Peyer's patch (tissue), 4 donors: ENCODE data around the gene TRPM8. TPM values are rescaled to one million over a fixed set of nuclear protein-coding genes. Genes with fewer than 3 reads are reported as not detected.

Experiments
- DNase-seq, 3 donors: peaks; one replicate each; pipeline ENCODE4 v3.0.0-alpha.2; 2017 to 2019
- H3K27ac ChIP-seq, 4 donors: fragments of 200-600 bp; sonication (generic); one replicate each; pipeline ENCODE4 v1.5.1; 2016 to 2019
- H3K27me3 ChIP-seq, 2 donors: fragments of 200-600 bp; sonication (generic); one replicate each; pipeline ENCODE4 v1.5.1; 2019
- H3K36me3 ChIP-seq, 3 donors: fragments of 200-600 bp; sonication (generic); one replicate each; pipeline ENCODE4 v1.5.1; 2016 to 2019
- H3K4me1 ChIP-seq, 4 donors: fragments of 200-600 bp; sonication (generic); one replicate each; pipeline ENCODE4 v1.5.1; 2016 to 2019
- H3K4me3 ChIP-seq, 4 donors: fragments of 200-600 bp; sonication (generic); 1 replicate in 3 of 4; 2 replicates in 1 of 4; pipeline ENCODE4 v1.5.1; 2016 to 2019; ENCODE audit warnings: mild to moderate bottlenecking in 1 of 4
- H3K9me3 ChIP-seq, 4 donors: fragments of 200-600 bp; sonication (generic); one replicate each; pipeline ENCODE4 v1.5.1; 2016 to 2019; ENCODE audit warnings: mild to moderate bottlenecking in 1 of 4
- POLR2A ChIP-seq, 2 donors: fragments of 450-650 bp; IDR thresholded peaks; one replicate each; pipeline ENCODE4 v1.5.1; 2017; ENCODE audit warnings: antibody characterized with exemption in 2 of 2, mild to moderate bottlenecking in 2 of 2, moderate library complexity in 2 of 2
- total RNA-seq, 4 donors: library from RNA; depleted of rRNA; stranded (reverse); fragments of >200 nt; gene quantifications; one replicate each; pipeline ENCODE4 v1.1.0, GENCODE V29; 2016
- TF ChIP-seq, protein P1 (sequence below), 6 experiments: fragments of 450-650 bp in 4 of 6; fragments of 200-600 bp in 2 of 6; sonication (generic) in 1 of 6; IDR thresholded peaks; one replicate each; pipeline ENCODE4 v1.5.1; 2017 to 2019; ENCODE audit warnings: antibody characterized with exemption in 6 of 6, mild to moderate bottlenecking in 3 of 6, moderate library complexity in 1 of 6

TRPM8 gene
- total RNA-seq, 4 donors from 2014 or later, result not detected

DNA sequence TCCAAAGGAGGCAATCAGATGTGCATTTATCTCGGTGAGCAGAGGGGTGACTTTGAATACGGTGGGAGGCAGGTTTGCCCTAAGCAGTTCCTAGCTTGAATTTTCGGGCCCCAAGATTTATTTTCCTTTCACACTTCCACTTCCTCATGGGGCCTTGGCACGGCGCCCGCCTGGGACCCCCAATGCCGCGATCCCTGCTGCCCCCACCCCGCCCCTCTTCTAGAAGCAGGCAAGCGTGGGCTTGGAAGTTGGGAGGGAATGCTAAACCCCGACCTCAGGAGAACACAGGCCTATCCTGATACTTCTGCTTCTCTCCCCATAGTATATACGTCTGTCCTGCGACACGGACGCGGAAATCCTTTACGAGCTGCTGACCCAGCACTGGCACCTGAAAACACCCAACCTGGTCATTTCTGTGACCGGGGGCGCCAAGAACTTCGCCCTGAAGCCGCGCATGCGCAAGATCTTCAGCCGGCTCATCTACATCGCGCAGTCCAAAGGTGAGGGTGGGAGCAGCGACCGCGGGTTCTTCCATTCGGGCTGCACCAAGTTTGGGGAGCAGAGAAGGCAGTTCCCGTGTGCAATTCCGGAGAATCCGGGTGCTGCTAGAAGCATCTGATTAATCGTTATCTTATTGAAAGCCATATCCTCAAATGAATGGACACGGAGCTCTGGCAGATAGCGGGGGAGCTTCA lies 21.6 kb downstream of the TRPM8 start:
- Histone ChIP-seq H3K4me3 (peak overlapping the region in 1 of 4 donors; percentile 20), H3K36me3 (no peaks in the 10 kb centered on the region), H3K4me1 (no peaks in the 10 kb centered on the region), H3K27ac (no peak overlapping the region), H3K9me3 (no peaks in the 10 kb centered on the region), H3K27me3 (no peaks in the 10 kb centered on the region)
- no peak for DNase-seq
- no peak for TF ChIP-seq POLR2A (IDR thresholded peaks at IDR 0.05)
- TF ChIP-seq, protein P1, sequence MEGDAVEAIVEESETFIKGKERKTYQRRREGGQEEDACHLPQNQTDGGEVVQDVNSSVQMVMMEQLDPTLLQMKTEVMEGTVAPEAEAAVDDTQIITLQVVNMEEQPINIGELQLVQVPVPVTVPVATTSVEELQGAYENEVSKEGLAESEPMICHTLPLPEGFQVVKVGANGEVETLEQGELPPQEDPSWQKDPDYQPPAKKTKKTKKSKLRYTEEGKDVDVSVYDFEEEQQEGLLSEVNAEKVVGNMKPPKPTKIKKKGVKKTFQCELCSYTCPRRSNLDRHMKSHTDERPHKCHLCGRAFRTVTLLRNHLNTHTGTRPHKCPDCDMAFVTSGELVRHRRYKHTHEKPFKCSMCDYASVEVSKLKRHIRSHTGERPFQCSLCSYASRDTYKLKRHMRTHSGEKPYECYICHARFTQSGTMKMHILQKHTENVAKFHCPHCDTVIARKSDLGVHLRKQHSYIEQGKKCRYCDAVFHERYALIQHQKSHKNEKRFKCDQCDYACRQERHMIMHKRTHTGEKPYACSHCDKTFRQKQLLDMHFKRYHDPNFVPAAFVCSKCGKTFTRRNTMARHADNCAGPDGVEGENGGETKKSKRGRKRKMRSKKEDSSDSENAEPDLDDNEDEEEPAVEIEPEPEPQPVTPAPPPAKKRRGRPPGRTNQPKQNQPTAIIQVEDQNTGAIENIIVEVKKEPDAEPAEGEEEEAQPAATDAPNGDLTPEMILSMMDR (IDR thresholded peaks at IDR 0.05), result no peak

DNA sequence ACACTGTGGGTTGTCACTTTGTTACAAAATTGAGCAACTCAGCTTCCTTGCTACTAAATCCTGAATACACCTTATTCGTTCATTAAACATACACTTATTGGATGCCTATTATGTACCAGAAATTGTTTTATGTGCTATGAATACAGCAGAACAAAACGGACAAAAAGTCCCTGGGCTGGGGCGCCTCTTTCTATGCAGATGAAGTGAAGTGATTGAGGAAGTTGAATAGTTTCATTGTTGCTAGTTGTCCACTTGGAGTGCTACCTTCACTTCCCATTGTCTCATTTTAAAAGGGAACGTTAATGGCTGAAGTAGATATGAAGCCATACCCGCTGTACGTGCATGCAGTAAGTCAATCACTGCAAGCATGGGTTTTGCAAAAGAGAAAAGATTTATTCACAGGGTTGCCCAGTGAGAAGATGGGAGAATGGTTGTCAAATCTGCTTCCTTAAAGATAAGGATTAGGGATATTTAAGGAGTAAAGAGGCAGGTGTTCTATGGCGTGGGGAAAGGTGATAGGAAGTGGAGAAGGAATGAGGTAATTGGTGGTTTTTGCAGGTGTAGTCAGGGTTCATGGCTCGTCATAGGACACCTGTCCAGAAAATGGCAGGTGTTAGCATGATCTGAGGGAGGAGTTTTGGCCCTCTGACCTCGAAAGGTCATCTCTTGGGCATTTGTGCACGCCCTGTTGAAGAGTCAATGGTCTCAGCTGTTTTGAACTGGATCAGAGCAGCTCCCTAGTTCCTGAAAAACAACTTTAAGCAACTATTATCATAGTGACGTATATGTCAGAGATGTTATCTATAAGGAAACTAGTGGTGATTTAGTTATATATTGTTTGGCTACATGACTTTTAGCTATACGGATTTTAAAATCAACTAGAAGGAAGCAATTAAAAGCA lies 23.5 kb downstream of the TRPM8 start:
- Histone ChIP-seq H3K4me1 (no peaks in the 10 kb centered on the region), H3K9me3 (peaks cover 0 to 8% (median 0%) of the 10 kb centered on the region in 4 donors), H3K27me3 (no peaks in the 10 kb centered on the region), H3K4me3 (no peak overlapping the region), H3K27ac (no peak overlapping the region), H3K36me3 (no peaks in the 10 kb centered on the region)
- no peak for TF ChIP-seq POLR2A (IDR thresholded peaks at IDR 0.05)
- TF ChIP-seq, protein P1 (IDR thresholded peaks at IDR 0.05), result no peak
- no peak for DNase-seq

DNA sequence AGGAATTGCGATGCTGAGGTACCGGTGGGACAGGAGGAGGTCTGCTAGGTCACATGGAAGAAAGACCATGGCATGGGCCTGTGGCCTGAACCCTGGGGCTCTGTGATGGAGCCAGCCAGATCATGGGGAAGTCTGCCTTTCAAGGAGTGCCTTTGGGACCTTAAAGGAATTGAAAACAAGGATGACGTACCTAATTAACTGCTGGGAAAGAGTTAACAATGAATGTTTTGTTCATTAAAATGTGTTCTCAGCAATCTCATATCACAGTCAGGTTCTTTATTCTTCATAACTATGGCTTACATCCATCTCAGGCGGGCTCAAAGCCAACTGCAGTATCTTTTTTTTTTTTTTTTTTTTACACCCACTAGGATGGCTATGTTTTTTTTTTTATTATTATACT lies 25.6 kb downstream of the TRPM8 start:
- no peaks in the 10 kb centered on the region for H3K27me3 ChIP-seq
- H3K4me1 ChIP-seq, result no peaks in the 10 kb centered on the region
- no peak overlapping the region for H3K27ac ChIP-seq
- peaks cover 0 to 8% (median 0%) of the 10 kb centered on the region in 4 donors for H3K9me3 ChIP-seq
- DNase-seq, result no peak
- no peak overlapping the region for H3K4me3 ChIP-seq
- H3K36me3 ChIP-seq, result no peaks in the 10 kb centered on the region
- TF ChIP-seq, protein P1 (IDR thresholded peaks at IDR 0.05), result no peak
- no peak for TF ChIP-seq POLR2A (IDR thresholded peaks at IDR 0.05)

DNA sequence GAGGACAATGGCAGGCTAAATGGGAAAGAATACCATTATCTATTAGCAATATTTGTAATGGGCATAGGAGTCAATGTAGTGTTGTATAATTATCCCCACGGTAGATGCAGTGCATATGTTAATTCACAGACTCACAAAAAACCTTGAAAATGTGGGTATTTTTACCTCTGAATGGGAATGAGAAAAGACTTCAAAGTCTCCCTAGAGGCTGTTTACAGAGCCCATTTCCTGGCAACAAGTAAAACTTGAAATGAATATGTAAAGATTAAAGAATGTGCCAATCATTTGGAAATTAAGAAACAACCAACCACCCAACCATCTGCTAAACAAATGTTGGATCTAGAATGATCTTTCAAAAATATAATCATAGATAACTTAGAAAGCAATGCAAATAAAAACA lies 27.1 kb downstream of the TRPM8 start:
- H3K9me3 ChIP-seq, result peaks cover 0 to 8% (median 0%) of the 10 kb centered on the region in 4 donors
- TF ChIP-seq POLR2A (IDR thresholded peaks at IDR 0.05), result no peak
- TF ChIP-seq, protein P1 (IDR thresholded peaks at IDR 0.05), result no peak
- H3K27ac ChIP-seq, result no peak overlapping the region
- no peaks in the 10 kb centered on the region for H3K36me3 ChIP-seq
- no peaks in the 10 kb centered on the region for H3K4me1 ChIP-seq
- no peak overlapping the region for H3K4me3 ChIP-seq
- DNase-seq, result no peak
- no peaks in the 10 kb centered on the region for H3K27me3 ChIP-seq

DNA sequence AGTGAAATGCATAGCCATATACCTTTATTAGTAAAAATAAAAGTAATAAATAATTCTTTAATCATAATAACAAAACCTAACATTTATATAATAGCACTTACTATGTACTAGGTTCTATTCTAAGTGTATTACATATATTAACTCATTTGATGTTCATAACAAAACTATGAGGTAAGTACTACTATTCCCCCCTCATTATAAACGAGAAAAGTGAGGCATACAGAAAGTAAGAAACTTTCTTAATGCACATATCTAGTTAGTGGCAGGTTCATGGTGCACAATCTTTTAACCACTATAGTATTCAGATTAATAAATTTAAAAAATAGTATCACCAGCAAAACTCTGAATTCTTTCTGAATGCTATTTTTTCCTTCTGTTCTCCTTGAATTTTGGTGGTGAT lies 27.5 kb downstream of the TRPM8 start:
- no peaks in the 10 kb centered on the region for H3K27me3 ChIP-seq
- no peaks in the 10 kb centered on the region for H3K36me3 ChIP-seq
- no peak for TF ChIP-seq POLR2A (IDR thresholded peaks at IDR 0.05)
- TF ChIP-seq, protein P1 (IDR thresholded peaks at IDR 0.05), result no peak
- no peak overlapping the region for H3K27ac ChIP-seq
- no peak overlapping the region for H3K4me3 ChIP-seq
- peaks cover 0 to 8% (median 0%) of the 10 kb centered on the region in 4 donors for H3K9me3 ChIP-seq
- DNase-seq, result no peak
- H3K4me1 ChIP-seq, result no peaks in the 10 kb centered on the region
